DND-41 (cell line): ENCODE results near the gene GLRB.
"Not testable (repeated sequence)": the region's sequence is repeated elsewhere in the genome, so short reads cannot be mapped to it uniquely, and the experiment has no call there.

Experiments
- ATAC-seq: fragments of 200-7000 bp; cut with Tn5 transposase; 3 replicates; pipeline ENCODE4 v1.9.1; 2021; ENCODE audit warnings: low read depth; ENCODE audit not compliant: insufficient read depth
- DNase-seq: peaks from one replicate; pipeline ENCODE4 v3.0.0-alpha.2; 2020
- H2AFZ ChIP-seq: 2 replicates; pipeline ENCODE4 v1.6.0; 2012; ENCODE audit warnings: low read depth, low read length
- H3K27ac ChIP-seq: 2 replicates; pipeline ENCODE4 v1.5.1; 2012; ENCODE audit warnings: low read length, inconsistent platforms
- H3K27me3 ChIP-seq: fragments of 200-600 bp; sonication (generic); 2 replicates; pipeline ENCODE4 v1.6.0; 2012; ENCODE audit warnings: low read length, mild to moderate bottlenecking, inconsistent platforms; ENCODE audit not compliant: insufficient read depth, poor library complexity
- H3K36me3 ChIP-seq: 2 replicates; pipeline ENCODE4 v1.5.1; 2012; ENCODE audit warnings: low read length, inconsistent platforms; ENCODE audit not compliant: insufficient read depth
- H3K4me1 ChIP-seq: 2 replicates; pipeline ENCODE4 v1.5.1; 2012; ENCODE audit warnings: mild to moderate bottlenecking, low read length; ENCODE audit not compliant: insufficient read depth
- H3K4me2 ChIP-seq: 2 replicates; pipeline ENCODE4 v1.6.0; 2012; ENCODE audit warnings: mild to moderate bottlenecking, moderate library complexity, low read length, inconsistent platforms; ENCODE audit not compliant: insufficient read depth
- H3K4me3 ChIP-seq, 2 experiments: fragments of 200-600 bp in 1 of 2; shearing (Covaris generic) in 1 of 2; 2 replicates each; pipeline ENCODE4 v1.5.1; 2012 to 2016; ENCODE audit warnings: inconsistent platforms in 2 of 2, low read length in 2 of 2, mild to moderate bottlenecking in 2 of 2, low read depth in 1 of 2, moderate library complexity in 1 of 2
- H3K79me2 ChIP-seq: 2 replicates; pipeline ENCODE4 v1.6.0; 2012; ENCODE audit warnings: low read length, inconsistent platforms; ENCODE audit not compliant: insufficient read depth
- H3K9ac ChIP-seq: 2 replicates; pipeline ENCODE4 v1.6.0; 2012; ENCODE audit warnings: low read depth, mild to moderate bottlenecking, inconsistent platforms, low read length, moderate library complexity
- H3K9me3 ChIP-seq: 2 replicates; pipeline ENCODE4 v1.5.1; 2012; ENCODE audit warnings: low read length, moderate library complexity, mild to moderate bottlenecking, inconsistent platforms; ENCODE audit not compliant: insufficient read depth, severe bottlenecking
- H4K20me1 ChIP-seq: 2 replicates; pipeline ENCODE4 v1.6.0; 2012; ENCODE audit warnings: low read length; ENCODE audit not compliant: insufficient read depth
- CTCF ChIP-seq: IDR thresholded peaks from 2 replicates; pipeline ENCODE4 v1.5.1; 2012; ENCODE audit warnings: borderline replicate concordance, low read length, moderate library complexity, mild to moderate bottlenecking; ENCODE audit not compliant: poor library complexity, severe bottlenecking; ENCODE audit errors: extremely low read depth
- EZH2 ChIP-seq: IDR thresholded peaks from 3 replicates; pipeline ENCODE4 v1.6.1; 2012; ENCODE audit warnings: borderline replicate concordance, low read depth, mild to moderate bottlenecking, moderate library complexity, low read length, inconsistent platforms; ENCODE audit not compliant: severe bottlenecking

Gene GLRB

GRCh38 chr4:157172011-157172410 lies 96.1 kb downstream of the GLRB start:
- TF ChIP-seq EZH2 (no peak), CTCF (no peak)
- DNase-seq (no peak), ATAC-seq (no peak)
- H3K79me2 ChIP-seq, result no peaks in the 10 kb centered on the region
- no peak overlapping the region for H3K9ac ChIP-seq
- no peak overlapping the region for H3K4me3 ChIP-seq
- H3K4me1 ChIP-seq, result no peaks in the 10 kb centered on the region
- H3K27me3 ChIP-seq, result no peaks in the 10 kb centered on the region
- H3K4me2 ChIP-seq, result no peak overlapping the region
- H3K27ac ChIP-seq, result no peak overlapping the region
- no peaks in the 10 kb centered on the region for H3K9me3 ChIP-seq
- no peak overlapping the region for H2AFZ ChIP-seq
- no peaks in the 10 kb centered on the region for H4K20me1 ChIP-seq
- H3K36me3 ChIP-seq, result no peaks in the 10 kb centered on the region

DNA sequence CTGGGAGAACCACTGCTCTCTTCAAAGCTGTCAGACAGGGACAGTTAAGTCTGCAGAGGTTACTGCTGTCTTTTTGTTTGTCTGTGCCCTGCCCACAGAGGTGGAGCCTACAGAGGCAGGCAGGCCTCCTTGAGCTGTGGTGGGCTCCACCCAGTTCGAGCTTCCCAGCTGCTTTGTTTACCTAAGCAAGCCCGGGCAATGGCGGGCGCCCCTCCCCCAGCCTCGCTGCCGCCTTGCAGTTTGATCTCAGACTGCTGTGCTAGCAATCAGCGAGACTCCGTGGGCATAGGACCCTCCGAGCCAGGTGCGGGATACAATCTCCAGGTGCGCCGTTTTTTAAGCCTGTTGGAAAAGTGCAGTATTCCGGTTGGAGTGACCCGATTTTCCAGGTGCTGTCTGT lies 104.3 kb downstream of the GLRB start:
- H3K9me3 ChIP-seq, H3K4me2 ChIP-seq, DNase-seq, H3K4me1 ChIP-seq, ATAC-seq, H3K79me2 ChIP-seq, H4K20me1 ChIP-seq, H2AFZ ChIP-seq, H3K4me3 ChIP-seq, H3K27ac ChIP-seq, H3K36me3 ChIP-seq, H3K9ac ChIP-seq, H3K27me3 ChIP-seq: not testable (repeated sequence)

DNA sequence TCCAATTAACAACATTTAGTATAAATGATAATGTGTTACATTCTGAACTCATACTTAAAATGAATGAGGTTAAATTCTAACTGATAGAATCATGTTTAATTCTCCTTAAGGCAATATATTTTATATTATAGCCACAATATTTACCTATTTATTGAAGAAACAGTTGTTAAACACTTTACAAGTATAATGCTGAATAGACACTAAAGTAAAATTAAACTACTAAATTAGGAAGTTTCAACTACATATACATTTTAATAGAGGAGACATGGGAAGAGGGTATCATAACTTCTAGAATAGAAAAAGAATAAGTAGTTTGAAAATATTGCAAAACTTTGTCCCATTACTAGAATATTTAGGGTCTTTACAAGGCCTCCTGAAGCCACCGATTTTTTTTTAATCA lies 108.3 kb downstream of the GLRB start:
- H2AFZ ChIP-seq, result no peak overlapping the region
- no peak overlapping the region for H3K4me3 ChIP-seq
- DNase-seq, result no peak
- ATAC-seq, result no peak
- H3K79me2 ChIP-seq, result no peaks in the 10 kb centered on the region
- no peaks in the 10 kb centered on the region for H3K36me3 ChIP-seq
- no peaks in the 10 kb centered on the region for H3K27me3 ChIP-seq
- no peak overlapping the region for H3K4me2 ChIP-seq
- H3K27ac ChIP-seq, result no peak overlapping the region
- TF ChIP-seq CTCF (no peak), EZH2 (no peak)
- H3K9ac ChIP-seq, result no peak overlapping the region
- H3K9me3 ChIP-seq, result no peaks in the 10 kb centered on the region
- no peaks in the 10 kb centered on the region for H4K20me1 ChIP-seq
- no peaks in the 10 kb centered on the region for H3K4me1 ChIP-seq

DNA sequence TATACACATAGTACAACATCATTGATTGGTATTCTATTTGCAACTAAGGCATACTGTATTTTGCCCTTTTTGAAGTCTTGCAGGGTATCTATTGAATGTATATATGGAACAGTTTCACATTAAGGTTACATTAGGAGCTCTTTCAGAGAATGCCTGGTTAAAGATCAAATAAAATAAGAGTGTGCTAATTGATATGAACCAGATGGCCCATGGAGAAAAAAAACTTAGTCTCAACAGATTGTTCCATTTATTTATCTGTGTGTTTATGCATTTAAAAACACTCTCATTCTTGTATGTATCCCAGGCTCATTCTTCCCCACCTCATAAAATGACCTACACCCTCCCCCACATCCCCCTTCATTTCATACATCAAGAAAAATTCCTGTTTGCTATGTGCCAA lies 109.4 kb downstream of the GLRB start:
- TF ChIP-seq CTCF (no peak), EZH2 (no peak)

More for the DNA sequence above, 109.4 kb downstream of the GLRB start:
- Histone ChIP-seq H4K20me1 (no peaks in the 10 kb centered on the region), H3K9me3 (no peaks in the 10 kb centered on the region), H3K36me3 (no peaks in the 10 kb centered on the region), H3K4me2 (no peak overlapping the region), H3K27ac (no peak overlapping the region), H3K4me1 (no peaks in the 10 kb centered on the region), H3K4me3 (no peak overlapping the region), H3K79me2 (no peaks in the 10 kb centered on the region), H2AFZ (no peak overlapping the region), H3K27me3 (no peaks in the 10 kb centered on the region), H3K9ac (no peak overlapping the region)
- ATAC-seq (no peak), DNase-seq (no peak)
